SK-N-SH treated with all-trans-retinoic acid at 6 μM for 48 hours (cell line): ENCODE measurements around the gene DDB1.

Experiments
- ATAC-seq: fragments of 200-7000 bp; cut with Tn5 transposase; 3 replicates; pipeline ENCODE4 v1.9.1; 2020; ENCODE audit warnings: mild to moderate bottlenecking, moderate library complexity
- ARNTL ChIP-seq: fragments of 450-650 bp; formaldehyde crosslinking; IDR thresholded peaks from 2 replicates; pipeline ENCODE4 v1.5.0; 2020; ENCODE audit warnings: low read depth, mild to moderate bottlenecking, moderate library complexity, borderline replicate concordance
- BACH2 ChIP-seq: fragments of 250-450 bp; sonication (Bioruptor Pico); IDR thresholded peaks from 2 replicates; pipeline ENCODE4 v1.9.0; 2021; ENCODE audit warnings: mild to moderate bottlenecking, borderline replicate concordance
- CSDC2 ChIP-seq: fragments of 250-450 bp; sonication (Bioruptor Pico); IDR thresholded peaks from 2 replicates; pipeline ENCODE4 v1.5.0; 2020; ENCODE audit warnings: mild to moderate bottlenecking, moderate library complexity
- ESRRG ChIP-seq: fragments of 250-450 bp; sonication (Bioruptor Pico); IDR thresholded peaks from 2 replicates; pipeline ENCODE4 v1.6.1; 2021; ENCODE audit warnings: mild to moderate bottlenecking
- GLIS3 ChIP-seq: fragments of 250-450 bp; sonication (Bioruptor Pico); IDR thresholded peaks from 2 replicates; pipeline ENCODE4 v1.5.0; 2020; ENCODE audit warnings: mild to moderate bottlenecking, moderate library complexity
- ISL1 ChIP-seq: fragments of 250-450 bp; sonication (Bioruptor Pico); IDR thresholded peaks from 2 replicates; pipeline ENCODE4 v2.1.2; 2022; ENCODE audit warnings: mild to moderate bottlenecking, moderate library complexity
- OSR1 ChIP-seq: fragments of 250-450 bp; sonication (Bioruptor Pico); IDR thresholded peaks from 2 replicates; pipeline ENCODE4 v1.8.0; 2022; ENCODE audit warnings: moderate library complexity, mild to moderate bottlenecking, inconsistent platforms
- PPARA ChIP-seq: fragments of 250-450 bp; sonication (Bioruptor Pico); IDR thresholded peaks from 2 replicates; pipeline ENCODE4 v1.5.0; 2020; ENCODE audit warnings: mild to moderate bottlenecking, borderline replicate concordance
- SNAI2 ChIP-seq: fragments of 250-450 bp; sonication (Bioruptor Pico); IDR thresholded peaks from 2 replicates; pipeline ENCODE4 v1.5.0; 2020; ENCODE audit warnings: mild to moderate bottlenecking, moderate library complexity
- TCF4 ChIP-seq: fragments of 250-450 bp; sonication (Bioruptor Pico); IDR thresholded peaks from 2 replicates; pipeline ENCODE4 v1.8.0; 2021; ENCODE audit warnings: mild to moderate bottlenecking, moderate library complexity, borderline replicate concordance
- TOX ChIP-seq: fragments of 250-450 bp; sonication (Bioruptor Pico); IDR thresholded peaks from 2 replicates; pipeline ENCODE4 v1.8.0; 2021; ENCODE audit warnings: mild to moderate bottlenecking, moderate library complexity, borderline replicate concordance
- ZC3H10 ChIP-seq: fragments of 250-450 bp; sonication (Bioruptor Pico); IDR thresholded peaks from 2 replicates; pipeline ENCODE4 v1.5.1; 2021; ENCODE audit warnings: mild to moderate bottlenecking, moderate library complexity
- ZFP3 ChIP-seq: fragments of 250-450 bp; sonication (Bioruptor Pico); IDR thresholded peaks from 2 replicates; pipeline ENCODE4 v1.5.0; 2020; ENCODE audit warnings: mild to moderate bottlenecking, moderate library complexity
- ZFP30 ChIP-seq: fragments of 450-650 bp; formaldehyde crosslinking; IDR thresholded peaks from 2 replicates; pipeline ENCODE4 v1.5.0; 2022; ENCODE audit warnings: mild to moderate bottlenecking, moderate library complexity
- ZNF70 ChIP-seq: fragments of 450-650 bp; formaldehyde crosslinking; IDR thresholded peaks from 2 replicates; pipeline ENCODE4 v1.5.0; 2020; ENCODE audit warnings: mild to moderate bottlenecking, moderate library complexity
- TF ChIP-seq, protein P1 (sequence below): fragments of 250-450 bp; sonication (Bioruptor Pico); IDR thresholded peaks from 2 replicates; pipeline ENCODE4 v1.5.1; 2020; ENCODE audit warnings: low read depth, mild to moderate bottlenecking, moderate library complexity
- TF ChIP-seq, protein P2 (sequence below): fragments of 250-450 bp; sonication (Bioruptor Pico); IDR thresholded peaks from 2 replicates; pipeline ENCODE4 v1.5.1; 2021; ENCODE audit warnings: mild to moderate bottlenecking, moderate library complexity
- TF ChIP-seq, protein P3 (sequence below): fragments of 250-450 bp; sonication (Bioruptor Pico); IDR thresholded peaks from 2 replicates; pipeline ENCODE4 v1.8.0; 2020; ENCODE audit warnings: mild to moderate bottlenecking, moderate library complexity, borderline replicate concordance
- TF ChIP-seq, protein P4 (sequence below): fragments of 250-450 bp; sonication (Bioruptor Pico); IDR thresholded peaks from 2 replicates; pipeline ENCODE4 v1.5.0; 2020; ENCODE audit warnings: mild to moderate bottlenecking, moderate library complexity
- TF ChIP-seq, protein P5 (sequence below): fragments of 250-450 bp; sonication (Bioruptor Pico); IDR thresholded peaks from 2 replicates; pipeline ENCODE4 v1.8.0; 2021; ENCODE audit warnings: low read depth, mild to moderate bottlenecking, moderate library complexity, borderline replicate concordance

Gene DDB1

DNA sequence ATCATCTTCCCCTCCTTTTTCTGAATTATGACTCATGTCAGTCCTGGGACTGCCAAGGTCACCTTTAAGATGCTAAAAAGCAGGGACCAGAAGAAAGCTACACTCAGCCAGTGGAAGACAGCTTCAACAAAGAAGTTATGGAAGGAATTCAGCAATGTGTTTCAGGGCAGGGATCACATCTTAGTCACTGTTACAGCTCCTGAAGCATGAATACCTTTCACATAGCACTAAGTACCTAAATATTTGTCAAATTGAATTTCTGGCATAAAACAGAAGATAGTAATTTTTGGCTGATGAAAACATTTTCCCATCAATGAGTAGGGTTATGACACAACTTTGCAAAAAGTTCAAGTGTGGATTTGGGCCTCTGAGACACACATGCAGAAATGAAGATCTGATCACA lies 5.2 kb downstream of the DDB1 start:
- TF ChIP-seq ESRRG (CRISPR knock-in tag) (no peak), ZFP30 (CRISPR knock-in tag) (no peak), ISL1 (CRISPR knock-in tag) (peak; percentile 80)
- ATAC-seq, result peak; percentile 71

DNA sequence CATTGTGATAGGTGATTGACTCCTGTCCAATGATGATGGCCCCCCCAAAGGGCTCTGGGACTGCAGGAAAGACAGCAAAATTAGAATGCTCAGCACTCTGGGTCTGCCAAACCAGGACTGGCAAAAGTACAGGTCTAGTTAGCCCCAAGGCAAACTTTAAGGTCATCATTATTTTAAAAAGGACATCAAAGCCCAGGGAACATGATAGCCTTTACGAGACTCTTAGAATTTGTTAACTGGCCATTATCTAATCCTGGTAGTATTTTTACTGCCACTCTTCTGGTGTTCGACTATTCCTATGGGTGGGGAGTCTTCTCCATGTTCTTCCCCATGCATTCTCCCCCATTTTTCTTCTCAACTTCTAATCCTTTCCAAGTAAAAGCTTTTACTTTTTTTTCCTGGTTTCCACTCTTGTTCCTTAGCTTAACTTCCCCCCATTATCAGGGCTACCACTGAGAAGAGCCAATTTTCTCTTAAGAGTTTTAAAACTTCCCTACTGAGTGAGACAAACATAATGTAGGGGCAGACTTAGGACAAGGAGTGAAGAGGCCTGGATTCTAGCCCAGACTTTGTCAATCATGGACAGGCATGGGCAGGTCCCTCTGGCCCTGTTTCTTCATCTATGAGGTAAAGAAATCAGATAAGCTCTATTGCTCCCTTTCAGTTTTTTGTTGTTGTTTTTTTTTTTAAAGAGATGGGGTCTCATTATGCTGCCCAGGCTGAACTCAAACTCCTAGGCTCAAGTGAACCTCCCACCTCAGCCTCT lies 7.1 kb downstream of the DDB1 start:
- TF ChIP-seq ZFP30 (CRISPR knock-in tag), result no peak
- TF ChIP-seq, protein P1, sequence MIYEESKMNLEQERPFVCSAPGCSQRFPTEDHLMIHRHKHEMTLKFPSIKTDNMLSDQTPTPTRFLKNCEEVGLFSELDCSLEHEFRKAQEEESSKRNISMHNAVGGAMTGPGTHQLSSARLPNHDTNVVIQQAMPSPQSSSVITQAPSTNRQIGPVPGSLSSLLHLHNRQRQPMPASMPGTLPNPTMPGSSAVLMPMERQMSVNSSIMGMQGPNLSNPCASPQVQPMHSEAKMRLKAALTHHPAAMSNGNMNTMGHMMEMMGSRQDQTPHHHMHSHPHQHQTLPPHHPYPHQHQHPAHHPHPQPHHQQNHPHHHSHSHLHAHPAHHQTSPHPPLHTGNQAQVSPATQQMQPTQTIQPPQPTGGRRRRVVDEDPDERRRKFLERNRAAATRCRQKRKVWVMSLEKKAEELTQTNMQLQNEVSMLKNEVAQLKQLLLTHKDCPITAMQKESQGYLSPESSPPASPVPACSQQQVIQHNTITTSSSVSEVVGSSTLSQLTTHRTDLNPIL (CRISPR knock-in tag), result no peak
- no peak for ATAC-seq

DNA sequence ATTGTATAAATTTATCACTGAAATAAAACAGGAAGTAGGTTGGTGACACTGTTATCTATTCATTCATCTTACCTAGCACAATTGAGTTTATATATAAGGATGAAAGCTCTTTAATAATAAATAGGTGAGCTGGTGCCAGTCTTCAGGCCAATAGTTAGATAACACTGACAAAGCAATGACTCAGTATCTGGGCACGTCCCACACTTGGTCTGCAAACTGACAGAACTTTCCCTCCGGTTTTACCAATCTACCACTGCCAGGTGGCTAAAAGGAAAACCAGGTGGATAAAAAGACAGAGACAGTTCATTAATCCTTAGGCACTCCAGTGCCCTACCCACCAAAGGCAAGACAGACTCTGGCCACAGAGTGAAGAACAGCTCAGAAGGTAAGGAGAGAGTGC lies 17.6 kb downstream of the DDB1 start:
- ATAC-seq, result no peak
- TF ChIP-seq, protein P1 (CRISPR knock-in tag), result no peak
- TF ChIP-seq ESRRG (CRISPR knock-in tag), result no peak
- no peak for TF ChIP-seq ARNTL
- no peak for TF ChIP-seq ISL1 (CRISPR knock-in tag)
- TF ChIP-seq OSR1, result no peak
- TF ChIP-seq TOX (CRISPR knock-in tag), result no peak
- TF ChIP-seq CSDC2, result no peak
- no peak for TF ChIP-seq TCF4

DNA sequence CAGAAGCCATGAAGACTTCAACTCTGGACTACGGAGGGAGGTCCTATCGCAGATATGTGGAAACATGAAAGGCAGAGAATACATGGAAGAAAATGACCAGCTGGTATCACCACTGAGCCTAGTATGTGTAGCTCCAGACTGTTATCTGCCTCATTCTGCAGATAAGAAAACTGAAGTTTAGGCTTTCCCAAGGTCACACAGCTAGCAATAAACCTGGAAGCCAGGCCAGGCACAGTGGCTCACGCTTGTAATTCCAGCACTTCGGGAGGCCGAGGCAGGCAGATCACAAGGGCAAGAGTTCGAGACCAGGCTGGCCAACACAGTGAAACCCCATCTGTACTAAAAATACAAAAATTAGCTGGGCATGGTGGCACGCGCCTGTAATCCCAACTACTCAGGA lies 22.2 kb downstream of the DDB1 start:
- TF ChIP-seq OSR1 (no peak), ZC3H10 (CRISPR knock-in tag) (no peak)
- TF ChIP-seq, protein P2, sequence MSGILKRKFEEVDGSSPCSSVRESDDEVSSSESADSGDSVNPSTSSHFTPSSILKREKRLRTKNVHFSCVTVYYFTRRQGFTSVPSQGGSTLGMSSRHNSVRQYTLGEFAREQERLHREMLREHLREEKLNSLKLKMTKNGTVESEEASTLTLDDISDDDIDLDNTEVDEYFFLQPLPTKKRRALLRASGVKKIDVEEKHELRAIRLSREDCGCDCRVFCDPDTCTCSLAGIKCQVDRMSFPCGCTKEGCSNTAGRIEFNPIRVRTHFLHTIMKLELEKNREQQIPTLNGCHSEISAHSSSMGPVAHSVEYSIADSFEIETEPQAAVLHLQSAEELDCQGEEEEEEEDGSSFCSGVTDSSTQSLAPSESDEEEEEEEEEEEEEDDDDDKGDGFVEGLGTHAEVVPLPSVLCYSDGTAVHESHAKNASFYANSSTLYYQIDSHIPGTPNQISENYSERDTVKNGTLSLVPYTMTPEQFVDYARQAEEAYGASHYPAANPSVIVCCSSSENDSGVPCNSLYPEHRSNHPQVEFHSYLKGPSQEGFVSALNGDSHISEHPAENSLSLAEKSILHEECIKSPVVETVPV, result no peak
- no peak for ATAC-seq

DNA sequence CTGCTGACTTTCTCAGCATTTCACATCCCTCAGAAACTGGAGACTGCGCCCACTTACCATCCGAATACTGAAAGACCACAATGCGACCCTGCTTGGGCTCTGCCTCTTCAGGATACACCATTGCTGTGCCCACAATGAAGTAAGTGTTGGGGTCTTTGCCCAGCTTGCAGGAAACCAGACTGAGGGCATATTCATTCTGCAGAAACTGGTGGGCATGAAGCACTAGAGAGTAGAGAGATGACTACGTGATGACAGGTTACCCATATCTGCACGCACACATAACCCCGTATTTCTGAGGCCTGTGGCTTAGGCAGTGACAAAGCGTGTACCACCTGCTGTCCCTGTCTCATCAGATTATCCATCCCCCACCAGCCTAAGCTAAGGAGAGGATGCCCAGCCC lies 23.2 kb downstream of the DDB1 start:
- ATAC-seq, result no peak
- TF ChIP-seq OSR1 (no peak), ISL1 (CRISPR knock-in tag) (no peak), ZFP3 (no peak), ZFP30 (CRISPR knock-in tag) (no peak), GLIS3 (no peak), SNAI2 (no peak), PPARA (CRISPR knock-in tag) (no peak), TCF4 (no peak), TOX (CRISPR knock-in tag) (no peak), ZNF70 (CRISPR knock-in tag) (no peak), BACH2 (CRISPR knock-in tag) (no peak)
- TF ChIP-seq, protein P1 (CRISPR knock-in tag), result no peak
- TF ChIP-seq, protein P3, sequence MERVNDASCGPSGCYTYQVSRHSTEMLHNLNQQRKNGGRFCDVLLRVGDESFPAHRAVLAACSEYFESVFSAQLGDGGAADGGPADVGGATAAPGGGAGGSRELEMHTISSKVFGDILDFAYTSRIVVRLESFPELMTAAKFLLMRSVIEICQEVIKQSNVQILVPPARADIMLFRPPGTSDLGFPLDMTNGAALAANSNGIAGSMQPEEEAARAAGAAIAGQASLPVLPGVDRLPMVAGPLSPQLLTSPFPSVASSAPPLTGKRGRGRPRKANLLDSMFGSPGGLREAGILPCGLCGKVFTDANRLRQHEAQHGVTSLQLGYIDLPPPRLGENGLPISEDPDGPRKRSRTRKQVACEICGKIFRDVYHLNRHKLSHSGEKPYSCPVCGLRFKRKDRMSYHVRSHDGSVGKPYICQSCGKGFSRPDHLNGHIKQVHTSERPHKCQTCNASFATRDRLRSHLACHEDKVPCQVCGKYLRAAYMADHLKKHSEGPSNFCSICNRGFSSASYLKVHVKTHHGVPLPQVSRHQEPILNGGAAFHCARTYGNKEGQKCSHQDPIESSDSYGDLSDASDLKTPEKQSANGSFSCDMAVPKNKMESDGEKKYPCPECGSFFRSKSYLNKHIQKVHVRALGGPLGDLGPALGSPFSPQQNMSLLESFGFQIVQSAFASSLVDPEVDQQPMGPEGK (CRISPR knock-in tag), result no peak
- TF ChIP-seq, protein P4, sequence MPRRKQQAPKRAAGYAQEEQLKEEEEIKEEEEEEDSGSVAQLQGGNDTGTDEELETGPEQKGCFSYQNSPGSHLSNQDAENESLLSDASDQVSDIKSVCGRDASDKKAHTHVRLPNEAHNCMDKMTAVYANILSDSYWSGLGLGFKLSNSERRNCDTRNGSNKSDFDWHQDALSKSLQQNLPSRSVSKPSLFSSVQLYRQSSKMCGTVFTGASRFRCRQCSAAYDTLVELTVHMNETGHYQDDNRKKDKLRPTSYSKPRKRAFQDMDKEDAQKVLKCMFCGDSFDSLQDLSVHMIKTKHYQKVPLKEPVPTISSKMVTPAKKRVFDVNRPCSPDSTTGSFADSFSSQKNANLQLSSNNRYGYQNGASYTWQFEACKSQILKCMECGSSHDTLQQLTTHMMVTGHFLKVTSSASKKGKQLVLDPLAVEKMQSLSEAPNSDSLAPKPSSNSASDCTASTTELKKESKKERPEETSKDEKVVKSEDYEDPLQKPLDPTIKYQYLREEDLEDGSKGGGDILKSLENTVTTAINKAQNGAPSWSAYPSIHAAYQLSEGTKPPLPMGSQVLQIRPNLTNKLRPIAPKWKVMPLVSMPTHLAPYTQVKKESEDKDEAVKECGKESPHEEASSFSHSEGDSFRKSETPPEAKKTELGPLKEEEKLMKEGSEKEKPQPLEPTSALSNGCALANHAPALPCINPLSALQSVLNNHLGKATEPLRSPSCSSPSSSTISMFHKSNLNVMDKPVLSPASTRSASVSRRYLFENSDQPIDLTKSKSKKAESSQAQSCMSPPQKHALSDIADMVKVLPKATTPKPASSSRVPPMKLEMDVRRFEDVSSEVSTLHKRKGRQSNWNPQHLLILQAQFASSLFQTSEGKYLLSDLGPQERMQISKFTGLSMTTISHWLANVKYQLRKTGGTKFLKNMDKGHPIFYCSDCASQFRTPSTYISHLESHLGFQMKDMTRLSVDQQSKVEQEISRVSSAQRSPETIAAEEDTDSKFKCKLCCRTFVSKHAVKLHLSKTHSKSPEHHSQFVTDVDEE (CRISPR knock-in tag), result no peak
- TF ChIP-seq, protein P5, sequence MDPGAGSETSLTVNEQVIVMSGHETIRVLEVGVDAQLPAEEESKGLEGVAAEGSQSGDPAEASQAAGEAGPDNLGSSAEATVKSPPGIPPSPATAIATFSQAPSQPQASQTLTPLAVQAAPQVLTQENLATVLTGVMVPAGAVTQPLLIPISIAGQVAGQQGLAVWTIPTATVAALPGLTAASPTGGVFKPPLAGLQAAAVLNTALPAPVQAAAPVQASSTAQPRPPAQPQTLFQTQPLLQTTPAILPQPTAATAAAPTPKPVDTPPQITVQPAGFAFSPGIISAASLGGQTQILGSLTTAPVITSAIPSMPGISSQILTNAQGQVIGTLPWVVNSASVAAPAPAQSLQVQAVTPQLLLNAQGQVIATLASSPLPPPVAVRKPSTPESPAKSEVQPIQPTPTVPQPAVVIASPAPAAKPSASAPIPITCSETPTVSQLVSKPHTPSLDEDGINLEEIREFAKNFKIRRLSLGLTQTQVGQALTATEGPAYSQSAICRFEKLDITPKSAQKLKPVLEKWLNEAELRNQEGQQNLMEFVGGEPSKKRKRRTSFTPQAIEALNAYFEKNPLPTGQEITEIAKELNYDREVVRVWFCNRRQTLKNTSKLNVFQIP (CRISPR knock-in tag), result no peak
